ENCODE measurements around the gene SLC66A2.

DNA sequence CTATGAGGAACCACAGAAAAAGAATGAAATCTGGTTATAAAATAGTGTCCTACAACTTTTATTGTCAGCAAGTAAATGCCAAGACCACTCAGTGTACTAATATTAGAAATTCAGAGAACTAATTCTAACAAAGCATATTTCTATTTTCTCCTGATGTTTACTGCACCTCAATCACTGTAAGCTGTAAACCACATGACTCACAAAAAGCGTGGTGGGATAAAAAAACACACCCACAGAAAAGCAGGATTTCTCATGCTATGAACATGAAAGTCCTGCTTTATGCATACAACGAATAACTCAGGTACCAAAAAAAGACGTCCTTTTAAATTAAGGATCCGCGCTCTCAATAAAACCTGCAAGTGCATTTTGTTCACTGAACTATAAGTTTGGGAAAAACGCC, 36.1 kb upstream of the SLC66A2 start:
- TF ChIP-seq, protein P1, sequence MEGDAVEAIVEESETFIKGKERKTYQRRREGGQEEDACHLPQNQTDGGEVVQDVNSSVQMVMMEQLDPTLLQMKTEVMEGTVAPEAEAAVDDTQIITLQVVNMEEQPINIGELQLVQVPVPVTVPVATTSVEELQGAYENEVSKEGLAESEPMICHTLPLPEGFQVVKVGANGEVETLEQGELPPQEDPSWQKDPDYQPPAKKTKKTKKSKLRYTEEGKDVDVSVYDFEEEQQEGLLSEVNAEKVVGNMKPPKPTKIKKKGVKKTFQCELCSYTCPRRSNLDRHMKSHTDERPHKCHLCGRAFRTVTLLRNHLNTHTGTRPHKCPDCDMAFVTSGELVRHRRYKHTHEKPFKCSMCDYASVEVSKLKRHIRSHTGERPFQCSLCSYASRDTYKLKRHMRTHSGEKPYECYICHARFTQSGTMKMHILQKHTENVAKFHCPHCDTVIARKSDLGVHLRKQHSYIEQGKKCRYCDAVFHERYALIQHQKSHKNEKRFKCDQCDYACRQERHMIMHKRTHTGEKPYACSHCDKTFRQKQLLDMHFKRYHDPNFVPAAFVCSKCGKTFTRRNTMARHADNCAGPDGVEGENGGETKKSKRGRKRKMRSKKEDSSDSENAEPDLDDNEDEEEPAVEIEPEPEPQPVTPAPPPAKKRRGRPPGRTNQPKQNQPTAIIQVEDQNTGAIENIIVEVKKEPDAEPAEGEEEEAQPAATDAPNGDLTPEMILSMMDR (conservative IDR thresholded peaks at IDR 0.05), result no peak
- TF ChIP-seq ZFX (IDR thresholded peaks at IDR 0.05), result no peak

All from C4-2B (cell line).